Astrocyte (in vitro differentiated cells and primary cell): ENCODE data around the gene ANKRD18A.

Experiments
- CTCF ChIP-seq: IDR thresholded peaks from 2 replicates; pipeline ENCODE4 v1.5.1; 2011; ENCODE audit warnings: low read depth, mild to moderate bottlenecking, inconsistent platforms, low read length, moderate library complexity; ENCODE audit not compliant: insufficient read depth
- EZH2 ChIP-seq: IDR thresholded peaks from 2 replicates; pipeline ENCODE4 v1.6.1; 2012; ENCODE audit warnings: mild to moderate bottlenecking, low read length, inconsistent platforms; ENCODE audit not compliant: insufficient read depth

GRCh38 chr9:38644601-38645000 lies 24.2 kb upstream of the ANKRD18A start:
- TF ChIP-seq CTCF = no peak
- no peak for TF ChIP-seq EZH2
